Right atrium auricular region (tissue), 2 donors: Measurements from ENCODE around the gene IL1RL2. TPM values are rescaled to one million over a fixed set of nuclear protein-coding genes. Genes with fewer than 3 reads are reported as not detected.

ENCODE experiments used
- DNase-seq: peaks from one replicate; pipeline ENCODE4 v3.0.0-alpha.2; 2019; ENCODE audit warnings: low spot score
- H3K27ac ChIP-seq, 2 donors: fragments of 200-600 bp; sonication (generic); 1 replicate in 1 of 2; 2 replicates in 1 of 2; pipeline ENCODE4 v1.5.1; 2016 to 2019
- H3K27me3 ChIP-seq, 2 donors: fragments of 200-600 bp; sonication (generic); one replicate each; pipeline versions ENCODE4 v1.5.1 to v1.6.0; 2017 to 2019
- H3K36me3 ChIP-seq: fragments of 200-600 bp; sonication (generic); one replicate; pipeline ENCODE4 v1.5.1; 2016
- H3K4me1 ChIP-seq, 2 donors: fragments of 200-600 bp; sonication (generic); one replicate each; pipeline versions ENCODE4 v1.5.1 to v1.6.0; 2017 to 2019
- H3K4me3 ChIP-seq, 2 donors: fragments of 200-600 bp; sonication (generic); 1 replicate in 1 of 2; 2 replicates in 1 of 2; pipeline ENCODE4 v1.5.1; 2017 to 2019; ENCODE audit warnings: mild to moderate bottlenecking in 1 of 2, moderate library complexity in 1 of 2
- H3K9me3 ChIP-seq, 2 donors: fragments of 200-600 bp; sonication (generic); one replicate each; pipeline ENCODE4 v1.5.1; 2019
- CTCF ChIP-seq, 2 donors: fragments of 200-600 bp; sonication (generic); IDR thresholded peaks; one replicate each; pipeline ENCODE4 v1.5.1; 2019; ENCODE audit warnings: antibody characterized with exemption in 2 of 2
- total RNA-seq, 2 donors: library from RNA; depleted of rRNA; stranded (reverse); fragments of >200 nt; gene quantifications; one replicate each; pipeline ENCODE4 v1.1.0, GENCODE V29; 2016

IL1RL2 gene
- total RNA-seq, 2 donors from 2014 or later = 0.55 TPM; not detected in 1

- DNase-seq = no peak
- TF ChIP-seq CTCF (IDR thresholded peaks at IDR 0.05) = no peak
- peaks cover 0 to 10% of the 10 kb centered on the region in 2 donors for H3K9me3 ChIP-seq
- H3K27ac ChIP-seq = no peak overlapping the region
- no peaks in the 10 kb centered on the region for H3K4me1 ChIP-seq
- H3K27me3 ChIP-seq = no peaks in the 10 kb centered on the region
- no peak overlapping the region for H3K4me3 ChIP-seq
- no peaks in the 10 kb centered on the region for H3K36me3 ChIP-seq
Observed at GRCh38 chr2:102200539-102200938, 13.7 kb downstream of the IL1RL2 start.

GRCh38 chr2:102204638-102205037, 17.8 kb downstream of the IL1RL2 start:
- no peaks in the 10 kb centered on the region for H3K4me1 ChIP-seq
- H3K4me3 ChIP-seq = no peak overlapping the region
- no peak for DNase-seq
- TF ChIP-seq CTCF (IDR thresholded peaks at IDR 0.05) = no peak
- no peaks in the 10 kb centered on the region for H3K36me3 ChIP-seq
- H3K27ac ChIP-seq = no peak overlapping the region
- peaks cover 0 to 10% of the 10 kb centered on the region in 2 donors for H3K9me3 ChIP-seq
- no peaks in the 10 kb centered on the region for H3K27me3 ChIP-seq

- DNase-seq = no peak
Observed at GRCh38 chr2:102206666-102207341, 20.0 kb downstream of the IL1RL2 start.

GRCh38 chr2:102208774-102209173, 22.0 kb downstream of the IL1RL2 start:
- Histone ChIP-seq H3K36me3 (no peaks in the 10 kb centered on the region), H3K4me1 (no peaks in the 10 kb centered on the region), H3K27me3 (no peaks in the 10 kb centered on the region), H3K4me3 (no peak overlapping the region), H3K27ac (no peak overlapping the region), H3K9me3 (peaks cover 0 to 10% of the 10 kb centered on the region in 2 donors)
- TF ChIP-seq CTCF (IDR thresholded peaks at IDR 0.05) = no peak
- DNase-seq = no peak

More at GRCh38 chr2:102206666-102207341, 20.0 kb downstream of the IL1RL2 start:
- Histone ChIP-seq H3K36me3 (no peaks in the 10 kb centered on the region), H3K27me3 (no peaks in the 10 kb centered on the region), H3K4me3 (no peak overlapping the region), H3K9me3 (peaks cover 0 to 10% of the 10 kb centered on the region in 2 donors), H3K27ac (no peak overlapping the region), H3K4me1 (no peaks in the 10 kb centered on the region)
- no peak for TF ChIP-seq CTCF (IDR thresholded peaks at IDR 0.05)

GRCh38 chr2:102209474-102209873, 22.7 kb downstream of the IL1RL2 start:
- Histone ChIP-seq H3K4me3 (no peak overlapping the region), H3K4me1 (no peaks in the 10 kb centered on the region), H3K27me3 (no peaks in the 10 kb centered on the region), H3K9me3 (peaks cover 0 to 9% of the 10 kb centered on the region in 2 donors), H3K36me3 (no peaks in the 10 kb centered on the region), H3K27ac (no peak overlapping the region)
- TF ChIP-seq CTCF (IDR thresholded peaks at IDR 0.05) = no peak
- no peak for DNase-seq

- H3K27ac ChIP-seq = no peak overlapping the region
- no peaks in the 10 kb centered on the region for H3K36me3 ChIP-seq
- DNase-seq = no peak
- H3K9me3 ChIP-seq = peaks cover 0 to 31% of the 10 kb centered on the region in 2 donors
- TF ChIP-seq CTCF (IDR thresholded peaks at IDR 0.05) = no peak
- no peaks in the 10 kb centered on the region for H3K27me3 ChIP-seq
- no peaks in the 10 kb centered on the region for H3K4me1 ChIP-seq
- H3K4me3 ChIP-seq = no peak overlapping the region
Observed at GRCh38 chr2:102217032-102217431, 30.2 kb downstream of the IL1RL2 start.
